RWPE1 (cell line): ENCODE data around the gene LRRC8E.

Source experiments
- CTCF ChIA-PET: fragments of 350-600 bp; sonication (Branson Sonifier 250); formaldehyde crosslinking; extraction: SDS; loops from one replicate; lab custom pipeline; 2021; lab: Yijun Ruan, JAX
- POLR2A ChIA-PET: fragments of 400-600 bp; formaldehyde crosslinking; extraction: SDS; loops from one replicate; lab custom pipeline; 2020; ENCODE audit warnings: antibody characterized with exemption; ENCODE audit not compliant: low non-redundant PET; lab: Yijun Ruan, JAX
- DNase-seq: peaks from one replicate; pipeline ENCODE4 v3.0.0; 2012; ENCODE audit warnings: low spot score
- H3K27ac ChIP-seq: fragments of 450-650 bp; 2 replicates; pipeline ENCODE4 v1.5.1; 2017
- CTCF ChIP-seq: fragments of 450-650 bp; conservative IDR thresholded peaks from 2 replicates; pipeline ENCODE4 v1.5.1; 2017; ENCODE audit warnings: low read depth, mild to moderate bottlenecking

Gene LRRC8E

GRCh38 chr19:7863971-7864689 is 24.2 kb upstream of the LRRC8E start:
- POLR2A ChIA-PET, result no interaction called here
- no peak for TF ChIP-seq CTCF
- DNase-seq, result no peak
- CTCF ChIA-PET, result no interaction called here
- H3K27ac ChIP-seq, result no peak overlapping the region

GRCh38 chr19:7864690-7865074 is 23.6 kb upstream of the LRRC8E start:
- H3K27ac ChIP-seq, result no peak overlapping the region
- ChIA-PET POLR2A (no interaction called here), CTCF (no interaction called here)
- DNase-seq, result no peak
- no peak for TF ChIP-seq CTCF

- POLR2A ChIA-PET, result no interaction called here
- CTCF ChIA-PET, result no interaction called here
- H3K27ac ChIP-seq, result peak overlapping the region; percentile 42
- no peak for DNase-seq
- TF ChIP-seq CTCF, result no peak
Observed at GRCh38 chr19:7865262-7865911, 22.9 kb upstream of the LRRC8E start.

- CTCF ChIA-PET, result interaction anchor here (1.0 kb wide), 1 partner anchor 9 kb away, joined by 6 read pairs; no protein-coding TSS in a partner anchor
- peak overlapping the region; percentile 42 for H3K27ac ChIP-seq
- POLR2A ChIA-PET, result no interaction called here
- no peak for DNase-seq
- TF ChIP-seq CTCF, result no peak
Observed at GRCh38 chr19:7866399-7867091, 21.8 kb upstream of the LRRC8E start.

DNA sequence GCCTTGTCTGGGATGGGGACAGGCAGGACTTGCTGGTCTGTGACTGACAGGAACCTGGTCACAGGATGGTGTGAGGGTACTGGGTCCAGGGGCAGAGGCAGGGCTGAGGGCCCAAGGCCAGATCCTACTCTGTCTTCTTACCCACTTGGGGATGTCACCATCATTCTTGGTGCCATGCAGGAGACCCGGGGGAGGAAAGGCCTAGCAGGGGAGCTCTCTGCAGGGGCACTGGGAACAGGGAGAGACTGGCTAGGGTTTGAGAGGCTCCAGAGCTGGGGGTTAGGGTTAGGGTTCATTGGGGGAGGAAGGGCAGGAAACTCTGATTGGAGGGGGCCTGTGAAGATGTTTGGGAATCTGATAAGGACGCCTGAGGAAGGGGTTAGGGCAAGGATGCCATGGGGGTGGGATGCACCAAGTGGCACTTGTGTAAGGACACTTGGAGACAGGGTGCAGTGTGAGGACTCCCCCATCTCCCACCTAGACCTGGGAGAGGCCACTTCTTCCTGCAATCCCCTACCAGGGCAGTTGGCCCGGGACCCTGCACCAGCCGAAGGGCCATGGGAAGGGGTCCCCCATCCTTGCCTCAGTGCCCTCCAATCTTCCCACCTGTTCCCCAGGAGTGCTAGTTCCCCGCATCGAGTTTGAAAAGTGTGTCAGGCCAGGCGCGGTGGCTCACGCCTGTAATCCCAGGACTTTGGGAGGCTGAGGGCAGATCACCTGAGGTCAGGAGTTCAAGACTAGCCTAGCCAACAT is 21.0 kb upstream of the LRRC8E start:
- H3K27ac ChIP-seq, result peak overlapping the region; percentile 42
- ChIA-PET POLR2A (no interaction called here), CTCF (interaction anchor here (1.0 kb wide), 1 partner anchor 9 kb away, joined by 6 read pairs; no protein-coding TSS in a partner anchor)
- DNase-seq, result no peak
- no peak for TF ChIP-seq CTCF

GRCh38 chr19:7868326-7868670 is 20.0 kb upstream of the LRRC8E start:
- no peak for TF ChIP-seq CTCF
- POLR2A ChIA-PET, result interaction anchor here (0.6 kb wide), 1 partner anchor 39 kb away, joined by 5 read pairs; no protein-coding TSS in a partner anchor
- H3K27ac ChIP-seq, result peak overlapping the region; percentile 75
- CTCF ChIA-PET, result interaction anchor here (0.6 to 1.8 kb wide), 10 partner anchors 11 to 1220 kb away, joined by 3 to 10 read pairs (median 4); partner anchors contain the start of gene SNAPC2
- no peak for DNase-seq
